Ishikawa (cell line): ENCODE results near the gene DOLK.

ENCODE experiments used
- CEBPB ChIP-seq: IDR thresholded peaks from 2 replicates; pipeline ENCODE4 v1.6.1; 2012
- CREB1 ChIP-seq: IDR thresholded peaks from 2 replicates; pipeline ENCODE4 v1.6.1; 2012; ENCODE audit warnings: low read depth
- EGR1 ChIP-seq: IDR thresholded peaks from 2 replicates; pipeline ENCODE4 v1.6.1; 2012
- EP300 ChIP-seq: IDR thresholded peaks from 2 replicates; pipeline ENCODE4 v1.6.1; 2012; ENCODE audit warnings: borderline replicate concordance
- FOXM1 ChIP-seq: IDR thresholded peaks from 2 replicates; pipeline ENCODE4 v1.6.1; 2012; ENCODE audit warnings: low read depth, borderline replicate concordance
- MAX ChIP-seq: IDR thresholded peaks from 2 replicates; pipeline ENCODE4 v1.6.1; 2012
- NFIC ChIP-seq: IDR thresholded peaks from 2 replicates; pipeline ENCODE4 v1.6.1; 2012
- RAD21 ChIP-seq: IDR thresholded peaks from 2 replicates; pipeline ENCODE4 v1.6.1; 2012; ENCODE audit warnings: low read depth
- REST ChIP-seq: IDR thresholded peaks from 2 replicates; pipeline ENCODE4 v1.6.1; 2012; ENCODE audit warnings: low read depth, mild to moderate bottlenecking
- TAF1 ChIP-seq: IDR thresholded peaks from 2 replicates; pipeline ENCODE4 v1.6.1; 2012; ENCODE audit warnings: low read depth, mild to moderate bottlenecking
- TCF12 ChIP-seq: IDR thresholded peaks from 2 replicates; pipeline ENCODE4 v1.6.1; 2012; ENCODE audit warnings: low read depth
- TEAD4 ChIP-seq: IDR thresholded peaks from 2 replicates; pipeline ENCODE4 v1.6.1; 2012
- USF1 ChIP-seq: IDR thresholded peaks from 2 replicates; pipeline ENCODE4 v1.6.1; 2012
- YY1 ChIP-seq: IDR thresholded peaks from 2 replicates; pipeline ENCODE4 v1.6.1; 2012; ENCODE audit warnings: low read depth
- ZBTB7A ChIP-seq: IDR thresholded peaks from 2 replicates; pipeline ENCODE4 v1.6.1; 2012; ENCODE audit warnings: low read depth

Gene DOLK

GRCh38 chr9:128947527-128948301 lies at the start of gene DOLK, which contains the start of gene NUP188:
DOLK (minus strand) TSS chr9:128947603; CDS start chr9:128947303, 300 bp downstream.
NUP188 (plus strand) TSS chr9:128947699; CDS start chr9:128947720, 21 bp downstream.
- TF ChIP-seq NFIC: no peak; the same call in 1 of the 2 replicates
- no peak for TF ChIP-seq CEBPB
- peak; percentile 99 for TF ChIP-seq TAF1
- peak; percentile 98 for TF ChIP-seq YY1
- peak; percentile 99 for TF ChIP-seq USF1
- no peak for TF ChIP-seq FOXM1
- peak; percentile 48 for TF ChIP-seq TCF12
- TF ChIP-seq RAD21: no peak
- TF ChIP-seq REST: no peak
- 0 out of 2 replicates have a peak, but pooled peaks have one; percentile 47 for TF ChIP-seq MAX
- peak; percentile 69; the same call in 1 of the 2 replicates for TF ChIP-seq CREB1
- TF ChIP-seq EGR1: peak; percentile 100
- TF ChIP-seq EP300: no peak; the same call in 1 of the 2 replicates
- TF ChIP-seq TEAD4: no peak; the same call in none of the 2 replicates
- no peak for TF ChIP-seq ZBTB7A

- no peak for TF ChIP-seq EP300
- TF ChIP-seq CREB1: no peak
- no peak for TF ChIP-seq TEAD4
- no peak for TF ChIP-seq USF1
- TF ChIP-seq FOXM1: no peak
- TF ChIP-seq ZBTB7A: no peak
- no peak for TF ChIP-seq CEBPB
- TF ChIP-seq YY1: no peak
- TF ChIP-seq TAF1: no peak
- no peak for TF ChIP-seq EGR1
- TF ChIP-seq TCF12: no peak
- no peak for TF ChIP-seq MAX
- TF ChIP-seq RAD21: no peak
- no peak for TF ChIP-seq REST
- no peak for TF ChIP-seq NFIC
Observed at GRCh38 chr9:128995791-128996190, 48.4 kb upstream of the DOLK start.

GRCh38 chr9:128992995-128993394 lies 45.6 kb upstream of the DOLK start:
- TF ChIP-seq YY1: no peak
- no peak for TF ChIP-seq TAF1
- no peak for TF ChIP-seq REST
- TF ChIP-seq CEBPB: no peak
- TF ChIP-seq EP300: no peak
- TF ChIP-seq MAX: no peak
- no peak for TF ChIP-seq USF1
- no peak for TF ChIP-seq TCF12
- TF ChIP-seq NFIC: no peak
- TF ChIP-seq FOXM1: no peak
- no peak; the same call in 1 of the 2 replicates for TF ChIP-seq RAD21
- no peak for TF ChIP-seq ZBTB7A
- TF ChIP-seq TEAD4: no peak
- TF ChIP-seq EGR1: no peak
- no peak for TF ChIP-seq CREB1
